A549 (cell line): ENCODE data around the gene SLC29A3. TPM values are rescaled to one million over a fixed set of nuclear protein-coding genes. Genes with fewer than 3 reads are reported as not detected.
"Not testable (repeated sequence)": the region's sequence is repeated elsewhere in the genome, so short reads cannot be mapped to it uniquely, and the experiment has no call there.

Experiments used
- ATAC-seq, 2 experiments: fragments of 200-7000 bp in 1 of 2; fragments of >200 bp in 1 of 2; cut with Nextera tagmentation in 1 of 2; cut with Tn5 transposase in 1 of 2; 3 replicates each; pipeline versions ENCODE4 v1.8.0 to v1.9.1; 2018 to 2020; ENCODE audit warnings: mild to moderate bottlenecking in 1 of 2, moderate library complexity in 1 of 2
- CTCF ChIA-PET: fragments of 300-600 bp; sonication (Branson Sonifier 250); formaldehyde crosslinking; extraction: SDS; loops from one replicate; lab custom pipeline; 2021; ENCODE audit warnings: antibody characterized with exemption, inconsistent platforms; lab: Yijun Ruan, JAX
- POLR2A ChIA-PET: fragments of 350-600 bp; formaldehyde crosslinking; extraction: SDS; loops from one replicate; lab custom pipeline; 2021; ENCODE audit warnings: antibody characterized with exemption, inconsistent platforms; lab: Yijun Ruan, JAX
- DNase-seq, 2 experiments: peaks; one replicate each; pipeline versions ENCODE4 v3.0.0 to v3.0.0-alpha.2; 2011 to 2016; ENCODE audit warnings: low read depth in 1 of 2, low spot score in 1 of 2
- FAIRE-seq: peaks from 2 replicates; lab custom pipeline; 2011; peaks lifted over from hg19 to GRCh38; lab: Jason Lieb, UNC
- H3K27ac ChIP-seq, 2 experiments: fragments of >200 bp; sonication (Bioruptor Twin); formaldehyde crosslinking; 3 replicates each; pipeline ENCODE4 v1.5.1; 2016 to 2017
- H3K4me1 ChIP-seq: fragments of >200 bp; sonication (Bioruptor Twin); formaldehyde crosslinking; 3 replicates; pipeline ENCODE4 v1.6.1; 2016
- H3K4me2 ChIP-seq: fragments of >200 bp; sonication (Bioruptor Twin); formaldehyde crosslinking; 3 replicates; pipeline ENCODE4 v1.6.1; 2016
- H3K4me3 ChIP-seq: fragments of >200 bp; sonication (Bioruptor Twin); formaldehyde crosslinking; 3 replicates; pipeline ENCODE4 v1.5.1; 2016
- H3K9me3 ChIP-seq: fragments of >200 bp; sonication (Bioruptor Twin); formaldehyde crosslinking; 3 replicates; pipeline ENCODE4 v1.6.1; 2016
- EP300 ChIP-seq, 2 experiments: fragments of >200 bp; sonication (Bioruptor Twin); formaldehyde crosslinking; IDR thresholded peaks; 2 replicates in 1 of 2; 3 replicates in 1 of 2; pipeline ENCODE4 v1.6.1; 2016 to 2017
- ESRRA ChIP-seq: fragments of 150-350 bp; IDR thresholded peaks from 2 replicates; pipeline ENCODE4 v1.6.1; 2014; ENCODE audit warnings: mild to moderate bottlenecking, low read length, borderline replicate concordance
- FOSB ChIP-seq: fragments of 250-450 bp; sonication (Bioruptor Pico); IDR thresholded peaks from 2 replicates; pipeline ENCODE4 v1.5.0; 2020; ENCODE audit warnings: mild to moderate bottlenecking, moderate library complexity
- FOSL2 ChIP-seq, 2 experiments: fragments of 450-650 bp in 1 of 2; fragments of >200 bp in 1 of 2; sonication (Bioruptor Twin) in 1 of 2; formaldehyde crosslinking; IDR thresholded peaks; 2 replicates each; pipeline versions ENCODE4 v1.5.0 to v1.6.1; 2016 to 2020; ENCODE audit warnings: mild to moderate bottlenecking in 1 of 2, moderate library complexity in 1 of 2
- HDAC2 ChIP-seq: fragments of 200-600 bp; sonication (generic); IDR thresholded peaks from 2 replicates; pipeline ENCODE4 v1.6.1; 2016
- HOXA7 ChIP-seq: fragments of 250-450 bp; sonication (Bioruptor Pico); IDR thresholded peaks from 2 replicates; pipeline ENCODE4 v1.5.0; 2020; ENCODE audit warnings: mild to moderate bottlenecking, moderate library complexity
- HOXB5 ChIP-seq: fragments of 250-450 bp; sonication (Bioruptor Pico); IDR thresholded peaks from 2 replicates; pipeline ENCODE4 v1.5.0; 2020; ENCODE audit warnings: mild to moderate bottlenecking, moderate library complexity
- KDM5A ChIP-seq: fragments of 200-600 bp; sonication (generic); IDR thresholded peaks from 2 replicates; pipeline ENCODE4 v1.6.1; 2016; ENCODE audit warnings: antibody characterized with exemption, mild to moderate bottlenecking
- MAFK ChIP-seq: fragments of 450-650 bp; IDR thresholded peaks from 2 replicates; pipeline ENCODE4 v1.6.1; 2014; ENCODE audit not compliant: partially characterized antibody
- NR3C1 ChIP-seq: fragments of >200 bp; sonication (Bioruptor Twin); formaldehyde crosslinking; IDR thresholded peaks from 3 replicates; pipeline ENCODE4 v1.6.1; 2017
- POLR2AphosphoS2 ChIP-seq: conservative IDR thresholded peaks from 2 replicates; pipeline ENCODE4 v1.6.1; 2012; ENCODE audit warnings: low read length, improper control_type of control experiment, inconsistent platforms
- RARB ChIP-seq: fragments of 250-450 bp; sonication (Bioruptor Pico); IDR thresholded peaks from 2 replicates; pipeline ENCODE4 v1.8.0; 2021; ENCODE audit warnings: mild to moderate bottlenecking, moderate library complexity
- RFX5 ChIP-seq: fragments of 450-650 bp; IDR thresholded peaks from 2 replicates; pipeline ENCODE4 v1.7.1; 2014; ENCODE audit warnings: antibody characterized with exemption, mild to moderate bottlenecking, moderate library complexity
- RNF2 ChIP-seq: fragments of 200-600 bp; sonication (generic); IDR thresholded peaks from 2 replicates; pipeline ENCODE4 v1.6.1; 2016; ENCODE audit warnings: low read depth, mild to moderate bottlenecking, antibody characterized with exemption, moderate library complexity, borderline replicate concordance
- SREBF2 ChIP-seq: fragments of 450-650 bp; IDR thresholded peaks from 2 replicates; pipeline ENCODE4 v1.6.1; 2014; ENCODE audit warnings: mild to moderate bottlenecking, moderate library complexity
- TFCP2L1 ChIP-seq: fragments of 250-450 bp; sonication (Bioruptor Pico); IDR thresholded peaks from 2 replicates; pipeline ENCODE4 v1.5.0; 2021; ENCODE audit warnings: mild to moderate bottlenecking
- ZFP36 ChIP-seq: fragments of 450-650 bp; IDR thresholded peaks from 2 replicates; pipeline ENCODE4 v1.6.1; 2014; ENCODE audit warnings: borderline replicate concordance; ENCODE audit not compliant: partially characterized antibody
- ZNF302 ChIP-seq: fragments of 250-450 bp; sonication (Bioruptor Pico); IDR thresholded peaks from 2 replicates; pipeline ENCODE4 v1.9.0; 2021; ENCODE audit warnings: inconsistent platforms, mild to moderate bottlenecking, moderate library complexity
- ZSCAN20 ChIP-seq: fragments of 250-450 bp; sonication (Bioruptor Pico); IDR thresholded peaks from 2 replicates; pipeline ENCODE4 v1.8.0; 2022; ENCODE audit warnings: mild to moderate bottlenecking, moderate library complexity
- WGBS: methylation state at CpG from one replicate; pipeline ENCODE4 v1.1.6; 2017; ENCODE audit errors: missing lambda C conversion rate; 5-methylcytosine and 5-hydroxymethylcytosine counted together
- polyA plus RNA-seq, 4 experiments: library from polyadenylated mRNA; depleted of rRNA in 3 of 4; stranded (reverse); fragments of >200 nt; fragmentation: RNase III in 1 of 4; extraction: RNeasy Plus Mini Kit Qiagen cat#74134 plus additional on column Dnase treatment in 1 of 4; gene quantifications; 2 replicates in 3 of 4; 3 replicates in 1 of 4; pipeline ENCODE4 v1.2.3, GENCODE V29; 2011 to 2017
- TF ChIP-seq, protein P1 (sequence below): fragments of 200-600 bp; sonication (generic); IDR thresholded peaks from 2 replicates; pipeline ENCODE4 v1.6.1; 2016; ENCODE audit warnings: antibody characterized with exemption, mild to moderate bottlenecking, moderate library complexity
- TF ChIP-seq, protein P2 (sequence below): fragments of 150-350 bp; IDR thresholded peaks from 2 replicates; pipeline ENCODE4 v1.6.1; 2014; ENCODE audit warnings: low read depth, mild to moderate bottlenecking, low read length

SLC29A3 gene
- polyA plus RNA-seq, 2 of the 4 experiments (the other 2 are of a cell fraction): 7.2 to 11.4 TPM

DNA sequence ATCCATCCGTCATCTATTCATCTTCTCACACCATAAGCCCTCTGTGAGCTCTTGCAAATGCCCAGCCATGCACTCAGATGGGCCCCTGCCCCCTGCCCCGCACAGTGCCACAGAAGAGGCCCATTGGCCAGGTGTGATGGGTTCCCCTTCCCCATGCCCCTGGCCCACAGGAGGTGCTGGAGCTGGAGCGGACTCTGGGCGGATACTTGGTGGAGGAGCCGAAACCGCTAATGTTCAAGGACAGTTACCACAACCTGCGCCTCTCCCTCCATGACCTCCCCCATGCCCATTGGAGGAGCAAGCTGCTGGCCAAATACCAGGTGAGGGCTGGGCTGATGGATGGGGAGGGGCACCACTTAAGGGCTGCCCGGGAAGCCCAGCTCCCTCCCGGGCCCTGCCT lies 23.4 kb upstream of the SLC29A3 start:
- 64% methylated on average over 7 of the region's 9 CpGs for WGBS
- DNase-seq: no peak
- H3K9me3 ChIP-seq: no peaks in the 10 kb centered on the region
- H3K4me3 ChIP-seq: no peak overlapping the region
- ATAC-seq: no peak
- H3K4me2 ChIP-seq: no peak overlapping the region
- TF ChIP-seq RFX5: no peak
- no peak for TF ChIP-seq RARB
- TF ChIP-seq NR3C1: no peak
- no peak for TF ChIP-seq KDM5A
- no peak for TF ChIP-seq ESRRA
- TF ChIP-seq ZSCAN20: no peak
- TF ChIP-seq POLR2AphosphoS2: no peak
- TF ChIP-seq TFCP2L1: no peak
- TF ChIP-seq MAFK: no peak
- TF ChIP-seq ZNF302: no peak
- TF ChIP-seq, protein P1, sequence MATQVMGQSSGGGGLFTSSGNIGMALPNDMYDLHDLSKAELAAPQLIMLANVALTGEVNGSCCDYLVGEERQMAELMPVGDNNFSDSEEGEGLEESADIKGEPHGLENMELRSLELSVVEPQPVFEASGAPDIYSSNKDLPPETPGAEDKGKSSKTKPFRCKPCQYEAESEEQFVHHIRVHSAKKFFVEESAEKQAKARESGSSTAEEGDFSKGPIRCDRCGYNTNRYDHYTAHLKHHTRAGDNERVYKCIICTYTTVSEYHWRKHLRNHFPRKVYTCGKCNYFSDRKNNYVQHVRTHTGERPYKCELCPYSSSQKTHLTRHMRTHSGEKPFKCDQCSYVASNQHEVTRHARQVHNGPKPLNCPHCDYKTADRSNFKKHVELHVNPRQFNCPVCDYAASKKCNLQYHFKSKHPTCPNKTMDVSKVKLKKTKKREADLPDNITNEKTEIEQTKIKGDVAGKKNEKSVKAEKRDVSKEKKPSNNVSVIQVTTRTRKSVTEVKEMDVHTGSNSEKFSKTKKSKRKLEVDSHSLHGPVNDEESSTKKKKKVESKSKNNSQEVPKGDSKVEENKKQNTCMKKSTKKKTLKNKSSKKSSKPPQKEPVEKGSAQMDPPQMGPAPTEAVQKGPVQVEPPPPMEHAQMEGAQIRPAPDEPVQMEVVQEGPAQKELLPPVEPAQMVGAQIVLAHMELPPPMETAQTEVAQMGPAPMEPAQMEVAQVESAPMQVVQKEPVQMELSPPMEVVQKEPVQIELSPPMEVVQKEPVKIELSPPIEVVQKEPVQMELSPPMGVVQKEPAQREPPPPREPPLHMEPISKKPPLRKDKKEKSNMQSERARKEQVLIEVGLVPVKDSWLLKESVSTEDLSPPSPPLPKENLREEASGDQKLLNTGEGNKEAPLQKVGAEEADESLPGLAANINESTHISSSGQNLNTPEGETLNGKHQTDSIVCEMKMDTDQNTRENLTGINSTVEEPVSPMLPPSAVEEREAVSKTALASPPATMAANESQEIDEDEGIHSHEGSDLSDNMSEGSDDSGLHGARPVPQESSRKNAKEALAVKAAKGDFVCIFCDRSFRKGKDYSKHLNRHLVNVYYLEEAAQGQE: no peak
- no peak for TF ChIP-seq RNF2
- TF ChIP-seq SREBF2: no peak
- no peak for TF ChIP-seq ZFP36
- TF ChIP-seq EP300 (IDR thresholded peaks at IDR 0.05): no peak
- no peak for TF ChIP-seq HDAC2
- no peaks in the 10 kb centered on the region for H3K4me1 ChIP-seq
- no peak overlapping the region for H3K27ac ChIP-seq
- ChIA-PET POLR2A (no interaction called here), CTCF (interaction anchor here (1.0 to 3.3 kb wide), 6 partner anchors 10 to 393 kb away, joined by 3 to 16 read pairs (median 6); no protein-coding TSS in a partner anchor)
- FAIRE-seq: no peak

DNA sequence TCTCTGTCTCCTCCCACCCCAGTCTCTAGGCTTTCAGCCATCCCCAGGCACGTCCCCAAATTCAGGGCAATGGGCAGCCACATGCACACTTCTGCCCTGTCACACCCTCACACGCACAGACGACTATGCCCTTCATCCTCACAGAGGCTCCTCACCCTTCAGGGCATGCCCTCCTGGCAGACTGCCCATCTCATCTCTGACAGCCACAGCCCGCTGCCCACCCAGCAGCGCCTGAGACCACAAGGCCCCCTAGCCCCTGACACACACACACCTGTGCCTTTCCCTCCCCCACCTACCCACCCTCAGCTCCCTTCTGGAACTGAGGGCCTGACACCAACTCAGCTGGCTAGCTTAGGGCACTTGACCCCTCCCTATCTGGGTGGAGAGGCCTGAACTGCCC lies 23.0 kb upstream of the SLC29A3 start:
- TF ChIP-seq HOXB5 (CRISPR knock-in tag) (no peak), FOSB (no peak), HDAC2 (no peak), FOSL2 (IDR thresholded peaks at IDR 0.05) (no peak), FOSL2 (CRISPR knock-in tag; IDR thresholded peaks at IDR 0.05) (no peak), HOXA7 (no peak)
- TF ChIP-seq, protein P2, sequence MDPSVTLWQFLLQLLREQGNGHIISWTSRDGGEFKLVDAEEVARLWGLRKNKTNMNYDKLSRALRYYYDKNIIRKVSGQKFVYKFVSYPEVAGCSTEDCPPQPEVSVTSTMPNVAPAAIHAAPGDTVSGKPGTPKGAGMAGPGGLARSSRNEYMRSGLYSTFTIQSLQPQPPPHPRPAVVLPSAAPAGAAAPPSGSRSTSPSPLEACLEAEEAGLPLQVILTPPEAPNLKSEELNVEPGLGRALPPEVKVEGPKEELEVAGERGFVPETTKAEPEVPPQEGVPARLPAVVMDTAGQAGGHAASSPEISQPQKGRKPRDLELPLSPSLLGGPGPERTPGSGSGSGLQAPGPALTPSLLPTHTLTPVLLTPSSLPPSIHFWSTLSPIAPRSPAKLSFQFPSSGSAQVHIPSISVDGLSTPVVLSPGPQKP: no peak
- CTCF ChIA-PET: interaction anchor here (1.0 to 3.3 kb wide), 5 partner anchors 11 to 371 kb away, joined by 3 to 16 read pairs (median 7); no protein-coding TSS in a partner anchor

DNA sequence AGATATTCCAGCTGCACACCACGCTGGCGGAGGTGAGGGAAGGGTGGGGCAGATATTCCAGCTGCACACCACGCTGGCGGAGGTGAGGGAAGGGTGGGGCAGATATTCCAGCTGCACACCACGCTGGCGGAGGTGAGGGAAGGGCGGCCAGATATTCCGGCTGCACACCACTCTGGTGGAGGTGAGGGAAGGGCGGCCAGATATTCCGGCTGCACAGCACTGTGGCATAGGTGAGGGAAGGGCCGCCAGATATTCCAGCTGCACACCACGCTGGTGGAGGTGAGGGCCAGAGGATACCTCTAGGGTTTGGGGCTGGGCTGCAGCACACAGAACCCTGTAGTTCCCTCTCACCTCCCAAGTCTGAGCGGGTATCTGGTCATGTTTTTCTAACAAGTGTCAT lies 22.2 kb upstream of the SLC29A3 start:
- ATAC-seq, POLR2A ChIA-PET, H3K4me1 ChIP-seq, H3K9me3 ChIP-seq, FAIRE-seq, H3K4me3 ChIP-seq, H3K4me2 ChIP-seq, H3K27ac ChIP-seq, DNase-seq: not testable (repeated sequence)
- CTCF ChIA-PET: interaction anchor here (1.0 to 3.3 kb wide), 4 partner anchors 12 to 371 kb away, joined by 3 to 16 read pairs (median 5); no protein-coding TSS in a partner anchor
- WGBS: 73% methylated on average over 11 of the region's 13 CpGs

More for the DNA sequence above, 23.0 kb upstream of the SLC29A3 start:
- FAIRE-seq (no peak), ATAC-seq (no peak), DNase-seq (no peak)
- Histone ChIP-seq H3K27ac (no peak overlapping the region), H3K4me2 (no peak overlapping the region), H3K4me1 (no peaks in the 10 kb centered on the region), H3K4me3 (no peak overlapping the region), H3K9me3 (no peaks in the 10 kb centered on the region)
- POLR2A ChIA-PET: no interaction called here
- 38% methylated on average over 5 of the region's 5 CpGs for WGBS
